ENCODE measurements around the gene PLEKHA4.
"Not testable (repeated sequence)": the region's sequence is repeated elsewhere in the genome, so short reads cannot be mapped to it uniquely, and the experiment has no call there.

Gene PLEKHA4

DNA sequence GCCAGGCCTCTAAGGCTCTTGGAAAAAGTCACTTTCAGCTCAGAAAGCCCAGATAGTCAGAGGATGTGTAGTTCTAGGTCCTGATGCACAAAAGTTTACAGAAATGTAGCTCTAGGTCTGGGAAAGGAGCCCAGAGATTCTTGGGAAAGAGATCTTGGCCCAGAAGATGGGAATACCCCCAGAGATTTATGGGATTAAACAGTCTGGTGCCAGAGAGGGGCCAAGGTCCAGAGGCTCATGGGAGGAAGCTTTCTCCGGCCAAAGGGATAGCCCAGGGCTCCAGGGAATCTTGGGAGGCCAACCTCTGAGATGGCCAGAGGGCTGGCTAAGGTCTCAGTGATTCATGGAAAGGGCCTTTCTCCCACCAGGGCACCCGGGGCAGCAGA is 72.7 kb downstream of the PLEKHA4 start:
- DNase-seq: no peak

DNA sequence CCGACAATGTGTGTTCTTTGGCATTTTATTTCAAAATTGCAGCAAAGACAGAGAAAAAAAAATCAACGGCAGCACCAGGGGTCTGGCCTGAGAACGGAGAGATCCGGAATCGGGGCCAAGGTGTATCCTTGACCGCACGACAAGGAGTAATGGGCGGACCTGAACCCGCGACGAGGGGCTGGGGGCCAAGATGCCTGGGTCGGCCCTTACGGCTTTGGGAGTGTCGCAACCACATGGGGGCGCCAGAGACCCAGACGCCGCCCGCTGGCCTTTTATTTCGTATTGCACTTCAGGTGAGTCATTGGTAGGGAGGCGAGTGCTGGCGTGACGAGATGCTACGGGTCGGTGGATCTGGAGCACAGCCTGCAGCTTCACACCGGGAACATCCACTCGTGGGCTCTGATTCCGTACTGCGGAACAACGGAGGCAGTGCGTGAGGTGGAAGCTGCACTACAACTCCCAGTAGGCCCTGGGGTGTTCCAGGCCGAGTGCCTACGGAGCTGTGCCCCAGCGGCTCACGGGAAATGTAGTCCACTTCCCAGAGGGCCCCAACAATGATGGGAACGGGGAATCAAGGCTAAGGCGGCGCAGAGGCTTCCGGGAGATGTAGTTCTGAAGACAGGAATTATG is 73.2 kb downstream of the PLEKHA4 start:
- DNase-seq: peak; percentile 96

- no peak for DNase-seq
Measured at GRCh38 chr19:48794291-48794690, 74.1 kb downstream of the PLEKHA4 start.

- no peak for DNase-seq
Measured at GRCh38 chr19:48793271-48793670, 75.1 kb downstream of the PLEKHA4 start.

DNA sequence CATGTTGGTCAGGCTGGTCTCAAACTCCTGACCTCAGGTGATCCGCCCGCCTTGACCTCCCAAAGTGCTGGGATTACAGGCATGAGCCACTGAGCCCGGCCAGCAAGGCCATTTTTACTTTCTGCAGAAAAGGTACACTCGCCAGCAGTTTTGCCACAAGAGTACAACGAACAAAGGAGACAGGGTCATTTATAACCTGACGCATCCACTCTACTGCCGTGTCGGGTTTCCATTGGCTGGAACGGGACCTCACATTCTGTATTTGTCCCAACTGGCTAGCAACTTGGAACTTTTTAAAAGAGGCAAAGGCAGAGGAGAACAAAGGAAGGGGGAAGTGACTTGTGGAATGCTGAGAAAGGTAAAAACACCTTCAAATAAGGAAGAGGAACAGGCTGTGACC is 81.1 kb downstream of the PLEKHA4 start:
- DNase-seq: not testable (repeated sequence)

All from OCI-M1 (cell line).